LNCaP clone FGC (cell line): Measurements from ENCODE around the gene STUB1.
"Not testable (repeated sequence)": the region's sequence is repeated elsewhere in the genome, so short reads cannot be mapped to it uniquely, and the experiment has no call there.

Experiments used
- DNase-seq: peaks from one replicate; pipeline ENCODE4 v3.0.0-alpha.2; 2011; ENCODE audit warnings: low read depth
- H3K4me3 ChIP-seq: 2 replicates; pipeline ENCODE4 v1.5.1; 2011; ENCODE audit warnings: mild to moderate bottlenecking, low read depth, low read length, control low read depth
- CTCF ChIP-seq: IDR thresholded peaks from 2 replicates; pipeline ENCODE4 v1.5.1; 2012; ENCODE audit warnings: mild to moderate bottlenecking; ENCODE audit not compliant: control insufficient read depth, insufficient read depth; ENCODE audit errors: extremely low read depth

The STUB1 gene

GRCh38 chr16:712740-713250 lies 32.6 kb downstream of the STUB1 start:
- peak; percentile 43 for TF ChIP-seq CTCF
- DNase-seq, H3K4me3 ChIP-seq: not testable (repeated sequence)

- H3K4me3 ChIP-seq = peak overlapping the region; percentile 42; the same call in 1 of the 2 replicates
- TF ChIP-seq CTCF = no peak
- DNase-seq = no peak
Observed at GRCh38 chr16:714079-714478, 33.9 kb downstream of the STUB1 start.

- TF ChIP-seq CTCF = no peak
- no peak for DNase-seq
- H3K4me3 ChIP-seq = peak within 1 kb of the TSS; percentile 69
Observed at GRCh38 chr16:714558-715476, 34.6 kb downstream of the STUB1 start, which contains the start of gene METRN. METRN (plus strand) TSS chr16:715118; CDS start chr16:715290, 172 bp downstream.

- DNase-seq = no peak
- peak overlapping the region; percentile 69 for H3K4me3 ChIP-seq
- TF ChIP-seq CTCF = peak; percentile 52
Observed at GRCh38 chr16:715477-716199, 35.4 kb downstream of the STUB1 start.

- peak overlapping the region; percentile 69 for H3K4me3 ChIP-seq
- DNase-seq = no peak
- no peak for TF ChIP-seq CTCF
Observed at GRCh38 chr16:716200-716568, 36.0 kb downstream of the STUB1 start.

- peak overlapping the region; percentile 69 for H3K4me3 ChIP-seq
- no peak for DNase-seq
- TF ChIP-seq CTCF = no peak
Observed at GRCh38 chr16:716768-717325, 36.6 kb downstream of the STUB1 start.
